Measurements from ENCODE around the gene NDUFA13.

NDUFA13 gene

DNA sequence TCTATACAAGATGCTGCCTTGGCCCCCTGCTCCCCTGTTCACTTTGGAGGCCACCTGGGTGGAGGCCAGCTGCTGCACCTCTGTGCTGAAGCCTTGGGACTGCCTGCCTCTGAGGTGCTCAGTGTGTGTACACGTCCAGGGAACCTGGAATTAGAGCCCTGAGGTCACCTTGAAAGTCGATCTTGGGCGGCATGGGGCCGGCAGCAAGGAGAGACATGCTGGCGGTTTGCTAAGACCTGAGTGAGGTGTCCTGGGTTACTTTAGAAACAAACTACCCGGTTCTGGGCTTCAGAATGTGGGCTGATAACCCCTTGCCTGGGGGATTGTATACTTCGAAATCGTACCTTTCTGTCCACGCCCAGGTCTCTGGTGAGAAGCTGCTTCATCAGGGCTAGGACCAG lies 26.2 kb upstream of the NDUFA13 start:
- no peak for DNase-seq

DNA sequence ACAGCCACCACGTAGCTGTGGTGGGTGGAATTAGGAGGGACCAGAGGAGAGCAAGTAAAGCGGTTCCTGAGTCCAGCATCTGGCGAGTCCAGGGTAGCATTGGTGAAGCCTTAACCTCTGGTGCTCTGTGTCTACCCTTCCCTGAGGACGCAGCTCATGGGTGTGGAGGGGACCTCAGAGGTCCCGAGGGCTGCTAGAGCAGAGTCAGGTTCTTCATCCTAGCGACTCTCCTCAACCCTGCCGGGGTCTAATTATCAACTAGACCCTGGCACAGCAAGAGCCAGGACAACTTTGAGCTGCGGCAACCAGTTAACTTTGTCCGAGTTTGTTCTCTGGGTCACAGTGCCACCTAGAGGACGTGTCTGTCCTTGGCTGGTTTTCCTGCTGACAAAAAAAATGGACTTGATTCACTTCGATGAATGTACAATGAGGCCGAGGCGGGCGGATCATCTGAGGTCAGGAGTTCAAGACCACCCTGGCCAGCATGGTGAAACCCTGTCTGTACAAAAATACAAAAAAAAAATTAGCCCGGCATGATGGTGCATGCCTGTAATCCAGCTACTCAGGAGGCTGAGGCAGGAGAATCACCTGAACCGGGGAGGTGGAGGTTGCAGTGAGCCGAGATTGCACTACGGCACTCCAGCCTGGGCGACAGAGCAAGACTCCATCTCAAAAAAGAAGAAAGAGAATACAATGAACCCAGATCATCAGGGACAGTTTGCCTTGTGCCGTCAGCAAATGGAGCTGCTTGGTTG lies 25.6 kb upstream of the NDUFA13 start:
- peak; percentile 81 to 89 for DNase-seq

DNA sequence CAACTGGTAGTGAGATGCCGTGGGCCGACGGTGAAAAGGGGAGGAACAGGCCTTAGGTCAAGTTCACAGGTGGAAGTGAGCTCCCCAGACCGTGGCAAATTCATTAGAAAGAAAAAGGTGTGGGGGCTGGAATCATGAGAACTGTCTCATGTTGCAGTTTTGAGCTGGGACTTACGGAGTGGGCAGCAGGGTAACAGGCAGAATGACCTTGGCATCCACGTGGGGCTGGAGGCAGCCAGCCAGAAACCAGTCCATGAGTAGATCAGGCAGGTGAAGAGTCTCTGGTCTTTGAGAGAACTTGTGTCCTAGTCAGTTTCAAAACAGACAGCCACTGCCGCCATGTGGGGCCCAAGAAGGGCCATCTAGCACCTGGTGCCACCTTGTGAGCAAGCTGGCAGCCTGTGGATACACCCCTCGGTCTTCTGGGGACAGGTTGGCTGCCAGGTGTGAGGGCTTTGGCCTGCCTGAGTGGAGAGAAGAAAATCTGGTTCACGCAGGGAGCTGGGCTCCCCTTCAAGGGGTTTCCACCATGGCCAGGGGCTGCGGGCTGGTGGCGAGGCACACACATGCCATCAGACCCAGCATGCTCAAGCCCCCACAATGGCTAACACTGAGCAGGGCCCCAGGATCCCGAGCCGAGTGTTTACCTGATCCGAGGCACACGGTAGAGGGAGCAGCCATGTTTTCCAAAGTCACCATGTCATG lies 24.6 kb upstream of the NDUFA13 start:
- no peak for DNase-seq

- DNase-seq = no peak
Observed at GRCh38 chr19:19492026-19492610, 23.9 kb upstream of the NDUFA13 start.

GRCh38 chr19:19493841-19494546 lies 22.0 kb upstream of the NDUFA13 start:
- DNase-seq = no peak

DNA sequence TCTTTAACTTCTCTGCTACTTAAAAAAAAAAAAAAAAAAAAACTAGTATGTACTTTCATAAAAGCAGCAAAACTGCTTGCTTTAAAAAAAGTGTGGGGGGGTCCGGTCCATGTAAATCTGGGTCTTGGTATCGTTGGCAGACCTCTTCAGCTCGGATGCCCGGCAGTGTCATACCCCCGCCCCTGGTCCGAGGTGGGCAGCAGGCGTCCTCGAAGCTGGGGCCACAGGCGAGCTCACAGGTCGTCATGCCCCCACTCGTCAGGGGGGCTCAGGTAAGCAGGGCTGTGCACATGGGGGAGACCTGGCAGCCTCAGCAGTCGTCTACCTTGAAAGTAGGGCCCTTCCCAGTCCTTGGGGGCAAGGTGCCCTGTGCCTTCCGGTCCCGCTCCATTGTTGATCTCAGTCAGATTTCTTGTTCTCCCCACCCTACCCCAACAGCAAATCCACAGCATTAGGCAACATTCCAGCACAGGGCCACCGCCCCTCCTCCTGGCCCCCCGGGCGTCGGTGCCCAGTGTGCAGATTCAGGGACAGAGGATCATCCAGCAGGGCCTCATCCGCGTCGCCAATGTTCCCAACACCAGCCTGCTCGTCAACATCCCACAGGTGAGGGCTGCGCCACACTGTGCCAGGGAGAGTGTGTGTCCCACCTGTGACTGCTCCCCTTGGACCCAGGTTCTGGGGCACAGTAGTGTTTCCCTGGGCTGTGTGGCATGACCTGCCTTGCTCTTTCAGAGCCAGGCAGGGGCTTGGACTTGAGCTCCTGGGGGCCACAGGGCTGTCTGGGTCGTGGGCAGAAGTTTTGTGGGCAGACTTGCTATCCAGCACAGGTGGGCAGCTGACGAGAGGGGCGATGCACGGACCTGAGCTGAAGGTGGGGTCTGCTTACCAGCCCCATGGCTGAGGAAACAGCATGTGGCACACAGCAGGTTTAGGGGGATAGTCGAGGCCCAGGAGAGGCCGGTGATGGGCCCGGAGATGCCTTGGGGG lies 20.1 kb upstream of the NDUFA13 start:
- DNase-seq = no peak

- no peak for DNase-seq
Observed at GRCh38 chr19:19498255-19498991, 17.6 kb upstream of the NDUFA13 start.

DNA sequence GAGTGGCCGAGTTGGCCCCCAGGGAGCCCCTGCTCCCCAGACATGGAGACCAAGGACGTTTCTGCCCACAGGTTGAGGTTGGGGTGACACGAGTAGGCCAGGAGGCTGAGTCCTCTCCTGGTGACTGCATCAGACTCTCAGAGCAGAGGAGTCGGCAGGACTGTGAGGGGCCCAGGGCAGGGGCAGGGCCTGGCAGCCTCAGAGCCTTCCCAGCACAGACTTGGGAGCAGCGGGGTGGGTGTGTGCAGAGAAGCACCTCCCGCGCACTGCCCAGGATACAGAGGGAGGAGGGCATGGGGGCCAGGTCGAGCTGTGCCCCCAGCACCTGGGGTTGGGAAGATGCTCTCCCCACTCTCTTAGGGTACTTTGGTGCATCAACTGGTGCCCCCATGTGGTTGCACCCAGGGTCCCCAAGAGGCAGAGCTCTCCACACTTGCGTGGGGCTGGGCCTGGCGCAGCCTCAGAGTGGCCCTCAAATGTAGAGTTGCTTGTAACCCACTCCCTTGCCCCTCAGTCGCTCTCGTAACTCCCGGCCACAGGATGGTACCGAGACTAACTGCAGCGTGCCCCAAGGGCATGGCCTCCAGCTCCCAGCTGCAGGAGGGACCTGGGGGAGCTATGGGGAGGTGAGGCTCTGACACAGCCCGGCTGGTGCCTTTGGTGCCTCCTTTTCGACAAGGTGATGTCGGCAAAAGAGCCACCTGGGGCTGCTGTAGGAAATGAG lies 16.6 kb upstream of the NDUFA13 start:
- DNase-seq = no peak

GRCh38 chr19:19500975-19501644 lies 14.9 kb upstream of the NDUFA13 start:
- DNase-seq = no peak

- DNase-seq = no peak
Observed at GRCh38 chr19:19501798-19502197, 14.2 kb upstream of the NDUFA13 start.

- no peak for DNase-seq
Observed at GRCh38 chr19:19502281-19502680, 13.7 kb upstream of the NDUFA13 start.

GRCh38 chr19:19502808-19503602 lies 13.0 kb upstream of the NDUFA13 start:
- no peak for DNase-seq

GRCh38 chr19:19504754-19505668 lies 11.0 kb upstream of the NDUFA13 start:
- DNase-seq = no peak

- no peak for DNase-seq
Observed at GRCh38 chr19:19505669-19506326, 10.2 kb upstream of the NDUFA13 start.

DNA sequence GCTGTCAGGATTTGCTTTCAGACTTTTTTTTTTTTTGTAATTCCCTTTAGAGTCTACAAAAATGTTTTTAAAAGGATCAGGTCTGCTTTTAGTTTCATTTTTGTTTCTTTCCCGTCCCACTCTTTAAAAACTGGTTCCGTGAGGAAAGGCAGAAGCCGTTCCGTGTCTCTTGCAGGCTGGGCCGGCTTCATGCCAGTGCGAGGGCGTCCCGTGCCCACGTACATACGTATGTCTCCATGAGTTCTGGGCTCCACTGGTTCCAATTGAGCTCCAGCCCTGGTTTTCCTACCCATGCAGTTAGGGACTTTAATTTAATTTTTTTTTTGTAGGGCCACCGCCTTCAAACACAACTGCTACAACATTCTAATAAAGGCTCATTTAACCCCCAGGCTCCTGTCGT lies 9.4 kb upstream of the NDUFA13 start:
- DNase-seq = no peak

GRCh38 chr19:19507354-19507753 lies 8.7 kb upstream of the NDUFA13 start:
- no peak for DNase-seq

- DNase-seq = no peak
Observed at GRCh38 chr19:19508217-19508616, 7.8 kb upstream of the NDUFA13 start.

- no peak for DNase-seq
Observed at GRCh38 chr19:19510432-19510831, 5.6 kb upstream of the NDUFA13 start.

All from activated CD4-positive, alpha-beta T cell treated with anti-CD3 and anti-CD28 coated beads, Interleukin-2, amount 50 U/mL, for 48 hours (primary cell).